ENCODE results near the gene SPC25. TPM values are rescaled to one million over a fixed set of nuclear protein-coding genes. Genes with fewer than 3 reads are reported as not detected.

Gene SPC25
- total RNA-seq, 1 experiment from 2014 or later, result 31.5 TPM

- Histone ChIP-seq H2BK12ac (ENCODE audit: insufficient read length, low read depth, low read length) (no peak overlapping the region), H3K9ac (ENCODE audit: extremely low read depth, insufficient read length, low read length) (no peak overlapping the region), H3T11ph (ENCODE audit: low read length) (no peak overlapping the region), H2BK20ac (ENCODE audit: low read depth, low read length, poor library complexity, severe bottlenecking) (no peak overlapping the region), H3K27ac (ENCODE audit: insufficient read length, low read depth, low read length) (no peak overlapping the region), H3K27me3 (ENCODE audit: insufficient read depth, low read length) (no peaks in the 10 kb centered on the region), H3K18ac (ENCODE audit: insufficient read length, low read depth, low read length) (no peak overlapping the region), H2AK5ac (ENCODE audit: insufficient read length, low read length) (no peak overlapping the region), H2AFZ (ENCODE audit: low read length) (no peak overlapping the region), H3K23me2 (ENCODE audit: insufficient read length, low read depth, low read length, poor library complexity, severe bottlenecking) (no peaks in the 10 kb centered on the region), H4K91ac (ENCODE audit: insufficient read length, low read depth, low read length) (no peak overlapping the region), H2BK5ac (ENCODE audit: insufficient read length, low read length) (no peak overlapping the region), H4K8ac (replicated peaks; ENCODE audit: insufficient read length, low read depth, low read length) (no peak overlapping the region), H3K4me2 (ENCODE audit: insufficient read depth, insufficient read length, low read length) (no peak overlapping the region), H4K20me1 (ENCODE audit: control insufficient read depth, insufficient read depth, insufficient read length) (no peaks in the 10 kb centered on the region), H3K9me3 (ENCODE audit: control insufficient read depth, low read depth, low read length) (no peaks in the 10 kb centered on the region), H3K4ac (ENCODE audit: low read depth, low read length) (no peak overlapping the region), H3K56ac (ENCODE audit: insufficient read length, low read depth, low read length) (no peak overlapping the region), H3K23ac (ENCODE audit: insufficient read length, low read depth, low read length) (no peak overlapping the region), H4K5ac (ENCODE audit: insufficient read length, low read depth, low read length) (no peak overlapping the region), H2BK120ac (ENCODE audit: low read depth, low read length, poor library complexity, severe bottlenecking) (no peak overlapping the region), H3K14ac (ENCODE audit: insufficient read depth, low read length) (no peak overlapping the region), H3K4me1 (ENCODE audit: insufficient read depth, low read length) (no peaks in the 10 kb centered on the region; the same call in 1 of the 2 replicates), H2BK15ac (ENCODE audit: low read depth, low read length) (no peak overlapping the region), H3K79me2 (ENCODE audit: insufficient read depth, low read length) (no peaks in the 10 kb centered on the region), H3K79me1 (ENCODE audit: insufficient read depth, low read depth, low read length, poor library complexity, severe bottlenecking) (no peaks in the 10 kb centered on the region)
- no peak for DNase-seq
- Mint-ChIP-seq H3K4me1 (peaks cover 11% of the 10 kb centered on the region in 2 experiments), H3K27me3 (ENCODE audit: low read depth) (no peaks in the 10 kb centered on the region), H3K27ac (no peak overlapping the region), H3K36me3 (ENCODE audit: insufficient read depth in 1 of 3, low read depth in 3 of 3) (no peaks in the 10 kb centered on the region), H3K4me3 (no peak overlapping the region), H3K9me3 (no peaks in the 10 kb centered on the region)
- no CpG with 5 or more reads among the region's 3 CpGs for WGBS (ENCODE audit: extremely low coverage, insufficient read length, low lambda C conversion rate)
- TF ChIP-seq CTCF (conservative IDR thresholded peaks at IDR 0.05), result no peak
These were observed 47.0 kb downstream of the SPC25 start for GRCh38 chr2:168843253-168843652.

Measured in H9 (cell line).